Activated CD4-positive, alpha-beta T cell treated with anti-CD3 and anti-CD28 coated beads for 4 hours (primary cell): ENCODE measurements around the gene SBSN.
"Not testable (repeated sequence)": the region's sequence is repeated elsewhere in the genome, so short reads cannot be mapped to it uniquely, and the experiment has no call there.

ENCODE experiments used
- DNase-seq, 2 donors: peaks; one replicate each; pipeline ENCODE4 v3.0.0-alpha.2; 2020

SBSN gene

DNA sequence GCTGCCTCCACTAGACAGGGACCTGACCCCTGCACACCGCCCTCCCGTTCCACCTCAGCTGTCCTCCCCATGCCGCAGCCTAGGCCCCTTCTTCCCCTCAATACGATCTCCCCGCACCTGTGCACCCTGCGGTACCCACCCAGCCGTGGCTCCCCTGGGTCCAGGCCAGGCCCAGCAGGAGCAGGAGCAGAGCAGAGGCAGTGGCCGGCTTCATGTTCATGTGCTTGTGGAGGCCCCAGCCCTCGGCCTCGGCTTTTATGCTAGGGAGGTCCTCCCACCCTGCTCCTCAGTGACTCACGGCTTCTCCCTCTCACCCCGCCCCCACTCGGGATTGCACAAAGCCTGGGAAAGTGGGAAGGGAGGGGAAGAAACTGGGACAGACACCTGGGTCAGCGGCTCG lies 26.4 kb downstream of the SBSN start:
- no peak for DNase-seq

DNA sequence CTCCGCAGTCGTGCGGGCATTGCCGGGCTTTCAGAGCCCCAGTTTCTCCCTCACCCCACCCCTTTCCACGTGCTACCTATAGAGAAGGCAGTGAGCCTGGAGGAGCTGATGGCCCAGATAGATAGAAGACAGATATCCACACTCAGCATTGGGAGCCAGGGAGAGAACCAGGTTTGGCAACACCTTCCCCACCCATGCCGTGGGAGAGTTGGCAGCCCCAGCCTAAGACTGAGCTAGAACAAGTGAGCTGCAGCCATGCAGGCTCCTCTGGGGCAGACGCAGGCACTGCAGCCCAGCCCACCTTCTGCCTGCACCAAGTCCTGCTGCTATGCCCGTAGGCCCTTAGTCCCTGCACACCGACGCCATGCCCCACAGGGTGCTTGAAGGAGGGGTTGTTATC lies 27.5 kb downstream of the SBSN start:
- no peak for DNase-seq

GRCh38 chr19:35498984-35499527 lies 29.1 kb downstream of the SBSN start:
- no peak for DNase-seq

DNA sequence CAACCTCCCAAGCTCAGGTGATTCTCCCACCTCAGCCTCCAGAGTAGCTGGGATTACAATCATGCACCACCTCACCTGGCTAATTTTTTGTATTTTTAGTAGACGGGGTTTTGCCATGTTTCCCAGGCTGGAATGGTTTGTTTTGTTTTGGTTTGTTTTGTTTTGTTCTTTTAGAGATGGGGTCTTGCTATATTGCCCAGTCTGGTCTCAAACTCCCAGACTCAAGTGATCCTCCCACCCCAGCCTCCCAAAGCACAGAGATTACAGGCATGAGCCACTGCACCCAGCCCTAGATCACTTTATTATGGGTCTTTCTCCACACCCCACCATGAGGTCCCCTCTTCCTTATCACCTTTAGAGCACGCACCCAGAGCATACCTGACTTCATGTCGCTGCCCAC lies 29.9 kb downstream of the SBSN start:
- DNase-seq, result no peak

GRCh38 chr19:35497406-35497805 lies 30.7 kb downstream of the SBSN start:
- DNase-seq, result no peak

DNA sequence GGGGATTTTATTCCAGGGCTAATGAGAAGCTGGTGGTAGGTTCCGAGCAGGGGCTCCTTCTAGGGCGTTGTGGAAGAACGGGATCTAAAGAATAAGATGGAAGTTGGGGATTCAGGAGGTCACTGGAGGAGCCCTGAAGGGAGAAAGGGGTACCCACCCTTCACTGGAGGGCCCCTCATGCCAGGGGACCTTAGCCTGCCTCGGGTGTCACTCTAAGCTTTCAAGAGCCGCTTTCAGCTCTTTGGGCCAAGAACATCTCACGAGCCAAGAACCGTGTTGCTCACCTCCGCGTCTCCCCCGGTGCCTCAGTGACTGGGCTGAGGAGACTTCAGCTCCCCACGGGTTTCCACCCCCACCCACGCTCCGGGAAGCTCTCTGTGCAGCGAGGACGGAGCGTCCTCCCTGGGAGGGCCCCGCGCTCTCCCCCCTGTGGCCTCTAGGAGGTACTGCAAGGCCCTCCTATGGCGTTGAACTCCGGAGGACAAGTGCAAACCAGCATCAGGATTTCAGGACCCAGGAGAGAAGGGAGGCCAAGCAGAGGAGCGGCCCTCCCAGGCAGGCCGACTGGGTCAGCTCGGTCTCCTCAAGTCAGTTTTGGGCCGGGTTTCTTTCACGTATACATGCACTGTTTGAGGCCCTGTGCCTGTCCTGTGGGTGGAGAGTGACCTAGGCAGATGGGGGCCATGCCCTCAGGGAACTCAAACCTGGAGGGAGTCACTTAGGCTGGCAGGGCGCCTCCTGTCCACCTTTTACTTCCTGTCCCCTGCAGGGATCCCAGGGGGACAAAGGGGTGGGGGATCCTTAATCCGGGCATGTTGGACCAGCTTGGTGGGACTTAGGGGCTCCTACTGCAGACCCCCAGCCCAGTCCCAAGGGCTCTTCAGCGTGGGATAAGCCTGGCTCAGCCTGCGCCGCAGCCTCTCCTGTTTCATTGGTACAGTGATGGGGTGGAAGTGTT lies 32.7 kb downstream of the SBSN start:
- DNase-seq, result peak; percentile 87 to 92

GRCh38 chr19:35493971-35494370 lies 34.1 kb downstream of the SBSN start:
- no peak for DNase-seq

DNA sequence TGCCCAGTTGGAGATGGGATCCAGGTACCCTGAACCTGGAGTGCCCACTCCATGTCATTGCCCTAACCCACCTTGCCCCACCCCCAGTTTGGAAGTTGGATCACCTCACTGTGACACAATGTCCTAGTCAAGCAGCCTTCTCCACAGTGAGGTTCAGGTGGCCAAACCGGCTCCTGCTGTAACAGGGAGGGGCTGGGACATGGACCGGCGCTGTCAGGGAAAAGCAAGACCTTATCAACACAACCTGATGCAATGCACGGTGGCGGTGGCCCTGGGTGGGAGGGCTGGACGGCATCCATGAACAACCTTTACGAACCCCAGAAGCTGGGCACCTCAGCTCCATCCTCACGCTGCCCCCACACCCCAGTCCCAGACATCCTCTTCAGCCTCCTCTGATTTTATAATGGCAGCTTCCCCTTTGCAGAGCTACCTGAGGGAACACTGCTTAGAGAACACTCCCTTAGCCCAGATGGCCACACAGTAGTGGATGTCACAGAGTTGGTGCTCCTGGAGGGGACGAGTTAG lies 36.2 kb downstream of the SBSN start:
- DNase-seq, result no peak

DNA sequence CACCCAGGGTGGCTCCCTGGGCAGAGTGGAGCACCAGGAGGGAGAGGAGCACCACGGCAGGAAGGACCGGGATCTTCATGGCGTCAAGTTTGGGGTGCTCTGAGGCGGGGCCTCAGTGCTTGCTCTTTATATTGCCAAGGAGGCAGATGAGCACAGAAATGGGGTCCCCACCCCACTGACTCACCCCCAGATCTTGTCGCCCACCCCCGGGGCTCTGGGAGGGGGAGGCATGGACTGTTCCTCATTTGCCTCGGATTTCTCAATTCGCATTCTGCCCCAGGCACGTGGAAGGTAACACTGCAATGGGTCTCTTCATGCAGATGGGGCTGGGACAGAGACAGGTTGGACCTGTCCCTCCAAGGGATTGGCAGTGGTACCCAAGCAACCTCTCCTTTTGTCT lies 37.7 kb downstream of the SBSN start, which contains the start of gene KRTDAP:
Gene KRTDAP, minus strand, starts transcription at position 101 of the 400 bp plus-strand sequence. Its CDS starts 22 bp downstream, at position 79.
- no peak for DNase-seq

DNA sequence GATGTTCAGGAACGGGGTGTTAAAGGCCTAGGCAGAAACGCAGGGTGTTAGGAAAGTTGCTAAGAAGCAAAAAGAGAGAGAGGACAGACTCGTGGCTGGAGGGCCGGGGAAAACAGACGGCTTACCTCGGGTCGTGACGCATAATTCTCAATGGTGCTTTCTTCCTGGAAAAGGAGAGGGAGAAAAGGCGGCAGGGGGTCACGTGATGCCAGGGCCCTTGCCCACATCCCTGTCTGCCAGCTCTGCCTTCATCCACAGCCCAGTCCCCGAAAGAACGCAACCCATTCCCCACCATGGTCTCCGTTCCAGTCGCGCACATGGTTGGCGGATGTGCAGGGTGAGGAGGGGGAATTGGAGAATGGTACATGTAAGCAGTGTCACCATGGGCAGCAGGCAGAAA lies 39.4 kb downstream of the SBSN start:
- DNase-seq, result no peak

DNA sequence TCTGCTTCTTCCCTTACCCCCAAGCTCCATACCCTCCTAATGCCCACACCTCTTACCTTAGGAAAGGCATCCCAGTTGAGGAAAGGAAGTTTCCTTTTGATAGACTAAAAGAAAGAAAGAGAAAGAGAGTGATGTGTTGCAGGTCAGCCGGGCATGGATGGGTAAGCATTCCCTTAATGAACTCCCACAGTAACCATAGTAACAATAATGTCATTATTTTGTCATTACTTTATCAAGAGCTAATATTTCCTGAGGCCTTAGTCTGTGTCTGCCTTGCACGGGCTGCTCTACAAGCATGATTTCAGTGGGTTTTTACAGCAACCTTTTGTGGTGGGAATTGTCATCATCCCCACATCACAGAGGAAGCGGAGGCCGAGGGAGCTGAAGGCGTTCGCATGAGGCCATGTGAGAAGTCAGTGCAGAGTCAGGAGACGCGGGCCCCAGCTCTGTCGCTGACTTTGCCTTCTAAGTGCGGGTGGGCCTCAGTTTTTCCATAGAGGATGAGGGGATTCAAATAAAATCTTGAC lies 40.4 kb downstream of the SBSN start:
- DNase-seq, result no peak

- no peak for DNase-seq
Observed at GRCh38 chr19:35486268-35486708, 41.8 kb downstream of the SBSN start.

- DNase-seq, result no peak
Observed at GRCh38 chr19:35484252-35485036, 43.7 kb downstream of the SBSN start.

DNA sequence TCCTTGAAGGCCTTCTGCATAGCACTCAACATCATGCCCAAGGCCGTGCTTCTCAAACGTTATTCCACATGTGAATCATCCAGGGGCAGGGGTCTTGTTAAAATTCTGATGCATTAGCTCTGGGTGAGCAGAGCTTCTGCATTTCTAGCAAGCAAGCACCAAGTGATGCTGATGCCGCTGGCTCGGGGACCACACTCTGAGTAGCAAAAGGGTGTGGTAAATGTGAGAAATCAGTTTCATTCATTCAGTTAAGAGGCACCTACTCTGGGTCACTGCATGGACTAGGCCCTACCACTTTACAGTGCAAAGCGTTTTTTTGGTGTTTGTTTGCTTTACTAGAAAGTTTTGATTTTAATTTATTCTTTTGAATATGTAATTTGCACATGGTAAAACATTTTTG lies 45.0 kb downstream of the SBSN start:
- no peak for DNase-seq

DNA sequence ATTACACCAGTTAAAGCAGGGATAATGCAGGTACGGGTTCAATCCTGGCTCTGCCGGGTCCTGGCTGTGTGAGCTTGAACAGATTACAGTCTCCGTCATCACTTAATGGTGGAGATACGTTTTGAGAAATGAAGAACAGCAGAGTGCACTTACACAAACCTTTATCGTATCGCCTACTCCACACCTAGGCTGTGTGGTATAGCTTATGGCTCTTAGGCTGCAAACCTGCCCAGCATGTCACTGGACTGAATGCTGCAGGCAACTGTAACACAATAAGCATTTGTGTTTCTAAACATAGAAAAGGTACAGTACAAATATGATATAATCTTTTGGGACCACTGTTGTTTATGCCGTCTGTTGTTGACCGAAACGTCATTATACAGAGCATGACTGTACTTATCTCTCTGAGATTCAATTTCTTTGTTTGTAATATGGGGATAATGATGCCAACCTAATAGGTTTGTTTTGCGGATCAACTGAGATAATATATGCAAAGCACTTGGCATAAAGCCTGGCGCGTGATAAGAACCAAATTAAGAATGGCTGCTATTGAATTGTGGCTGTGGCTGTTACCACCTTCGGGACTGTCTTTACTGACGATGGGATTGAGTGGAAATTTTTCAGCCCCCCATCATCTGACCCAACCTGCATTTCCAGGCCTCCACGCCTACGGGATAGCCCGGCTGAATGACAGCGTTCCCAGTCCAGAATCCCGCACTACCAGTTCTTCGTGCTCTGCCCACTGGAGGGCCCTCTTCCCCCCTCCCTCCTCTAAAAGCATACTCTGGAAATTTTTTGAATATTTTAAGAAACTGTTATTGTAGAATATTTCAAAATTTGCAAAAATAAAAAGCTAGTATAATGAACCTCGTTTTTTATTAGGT lies 49.1 kb downstream of the SBSN start:
- no peak for DNase-seq

GRCh38 chr19:35476149-35476548 lies 52.0 kb downstream of the SBSN start:
- DNase-seq, result no peak

DNA sequence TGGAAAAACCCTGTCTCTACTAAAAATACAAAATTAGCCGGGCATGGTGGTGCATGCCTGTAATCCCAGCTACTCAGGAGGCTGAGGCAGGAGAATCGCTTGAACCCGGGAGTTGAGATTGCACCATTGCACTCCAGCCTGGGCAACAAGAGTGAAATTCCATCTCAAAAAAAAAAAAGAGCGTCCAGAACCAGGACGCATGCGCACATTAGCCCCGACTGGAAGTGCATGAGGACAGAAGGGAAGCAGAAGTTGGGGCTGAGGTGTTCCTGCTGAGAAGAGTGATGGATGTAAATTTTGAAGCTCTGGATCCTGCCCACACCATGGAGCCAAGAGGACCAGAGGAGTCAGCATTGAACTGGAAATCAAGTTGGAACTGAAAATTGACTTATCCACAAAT lies 53.5 kb downstream of the SBSN start:
- not testable (repeated sequence) for DNase-seq

DNA sequence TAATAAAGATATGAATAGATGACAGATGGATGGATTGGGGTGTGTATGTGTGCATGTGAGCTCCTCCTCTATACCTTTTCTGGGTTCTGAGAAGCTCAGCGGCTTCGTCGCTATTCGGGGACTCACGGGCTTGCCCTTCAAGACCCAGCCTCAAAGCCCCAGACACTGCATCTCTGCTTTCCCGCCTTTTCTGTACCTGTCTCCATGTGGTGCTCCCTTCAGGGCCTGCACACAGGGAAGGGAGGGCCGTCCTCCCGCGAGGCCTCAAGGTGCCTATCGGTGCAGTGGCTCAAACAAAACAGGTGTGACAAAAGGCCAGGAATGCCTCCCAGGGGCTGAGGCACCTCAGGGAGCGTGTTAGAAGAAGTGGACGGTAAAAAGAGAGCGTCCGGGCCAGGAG lies 54.0 kb downstream of the SBSN start:
- DNase-seq, result no peak
